HepG2 (cell line): ENCODE measurements around the gene CAB39. TPM values are rescaled to one million over a fixed set of nuclear protein-coding genes. Genes with fewer than 3 reads are reported as not detected.

Experiments
- CENPT ChIP-seq: sonication (generic); formaldehyde crosslinking; IDR thresholded peaks from 2 replicates; pipeline ENCODE4 v1.8.0; 2022; ENCODE audit warnings: low read depth, mild to moderate bottlenecking, moderate library complexity, missing genetic modification reagents
- EHMT2 ChIP-seq: fragments of 200-600 bp; sonication (generic); IDR thresholded peaks from 2 replicates; pipeline ENCODE4 v1.7.0; 2017; ENCODE audit warnings: antibody characterized with exemption, low read depth, low read length, borderline replicate concordance
- ELK4 ChIP-seq: sonication (generic); formaldehyde crosslinking; IDR thresholded peaks from 2 replicates; pipeline ENCODE4 v1.9.0; 2021; ENCODE audit warnings: missing genetic modification reagents, borderline replicate concordance
- FOXA3 ChIP-seq: IDR thresholded peaks from 2 replicates; pipeline ENCODE4 v1.6.1; 2016; ENCODE audit warnings: missing genetic modification reagents, missing compliant biosample characterization
- GLMP ChIP-seq: sonication (generic); formaldehyde crosslinking; IDR thresholded peaks from 2 replicates; pipeline ENCODE4 v1.9.0; 2021; ENCODE audit warnings: missing genetic modification reagents, mild to moderate bottlenecking, borderline replicate concordance
- HMG20B ChIP-seq: conservative IDR thresholded peaks from 2 replicates; pipeline ENCODE4 v1.6.1; 2016; ENCODE audit warnings: missing genetic modification reagents, missing compliant biosample characterization
- JUN ChIP-seq: sonication (generic); formaldehyde crosslinking; IDR thresholded peaks from 2 replicates; pipeline ENCODE4 v1.4.0; 2020; ENCODE audit warnings: mild to moderate bottlenecking, missing genetic modification reagents
- KAT8 ChIP-seq: IDR thresholded peaks from 2 replicates; pipeline ENCODE4 v1.6.1; 2016; ENCODE audit warnings: missing genetic modification reagents, missing compliant biosample characterization
- MEF2D ChIP-seq: sonication (generic); formaldehyde crosslinking; IDR thresholded peaks from 2 replicates; pipeline ENCODE4 v1.5.1; 2020; ENCODE audit warnings: mild to moderate bottlenecking, missing genetic modification reagents
- POLR2AphosphoS5 ChIP-seq: IDR thresholded peaks from 2 replicates; pipeline ENCODE4 v1.6.1; 2012; ENCODE audit warnings: low read depth, low read length
- PRDM4 ChIP-seq: sonication (generic); formaldehyde crosslinking; IDR thresholded peaks from 2 replicates; pipeline ENCODE4 v1.9.0; 2021; ENCODE audit warnings: missing genetic modification reagents, borderline replicate concordance
- PRMT3 ChIP-seq: sonication (generic); formaldehyde crosslinking; IDR thresholded peaks from 2 replicates; pipeline ENCODE4 v1.8.1; 2022; ENCODE audit warnings: low read depth, mild to moderate bottlenecking, moderate library complexity, missing genetic modification reagents, borderline replicate concordance
- RARG ChIP-seq: sonication (generic); formaldehyde crosslinking; IDR thresholded peaks from 2 replicates; pipeline ENCODE4 v1.4.0; 2020; ENCODE audit warnings: low read depth, mild to moderate bottlenecking, missing genetic modification reagents
- SMAD3 ChIP-seq: sonication (generic); formaldehyde crosslinking; IDR thresholded peaks from 2 replicates; pipeline ENCODE4 v1.4.0; 2020; ENCODE audit warnings: missing genetic modification reagents
- SNAI1 ChIP-seq: sonication (generic); formaldehyde crosslinking; IDR thresholded peaks from 2 replicates; pipeline ENCODE4 v1.5.0; 2020; ENCODE audit warnings: mild to moderate bottlenecking, missing genetic modification reagents, borderline replicate concordance
- SOX5 ChIP-seq: IDR thresholded peaks from 2 replicates; pipeline ENCODE4 v1.6.1; 2016; ENCODE audit warnings: borderline replicate concordance
- SSRP1 ChIP-seq: IDR thresholded peaks from 2 replicates; pipeline ENCODE4 v1.6.1; 2016; ENCODE audit warnings: control low read depth
- TARDBP ChIP-seq: sonication (generic); formaldehyde crosslinking; IDR thresholded peaks from 2 replicates; pipeline ENCODE4 v1.8.0; 2022; ENCODE audit warnings: mild to moderate bottlenecking, missing genetic modification reagents
- TGIF2 ChIP-seq: IDR thresholded peaks from 2 replicates; pipeline ENCODE4 v1.6.1; 2016; ENCODE audit warnings: control low read depth, missing compliant biosample characterization
- ZFP62 ChIP-seq: sonication (generic); formaldehyde crosslinking; IDR thresholded peaks from 2 replicates; pipeline ENCODE4 v1.4.0; 2020; ENCODE audit warnings: missing genetic modification reagents
- ZFY ChIP-seq: sonication (generic); formaldehyde crosslinking; IDR thresholded peaks from 2 replicates; pipeline ENCODE4 v1.4.0; 2020; ENCODE audit warnings: missing genetic modification reagents
- ZNF180 ChIP-seq: sonication (generic); formaldehyde crosslinking; IDR thresholded peaks from 2 replicates; pipeline ENCODE4 v1.4.0; 2020; ENCODE audit warnings: low read depth, missing genetic modification reagents, borderline replicate concordance
- ZNF564 ChIP-seq: sonication (generic); formaldehyde crosslinking; IDR thresholded peaks from 2 replicates; pipeline ENCODE4 v1.8.1; 2023; ENCODE audit warnings: mild to moderate bottlenecking, missing genetic modification reagents
- ZXDC ChIP-seq: sonication (generic); formaldehyde crosslinking; IDR thresholded peaks from 2 replicates; pipeline ENCODE4 v1.5.0; 2020; ENCODE audit warnings: mild to moderate bottlenecking, missing genetic modification reagents
- polyA plus RNA-seq, 8 experiments: library from polyadenylated mRNA; depleted of rRNA in 3 of 8; stranded (reverse) in 7 of 8; unstranded in 1 of 8; fragments of >200 nt; fragmentation: Illumina TruSeq in 4 of 8; extraction: Trizol in 4 of 8; gene quantifications; 2 replicates each; pipeline versions ENCODE4 v1.2.1 to v1.2.3, GENCODE V29; 2011 to 2016; ENCODE audit warnings: low read depth in 4 of 8, missing spikeins in 1 of 8, mixed read lengths in 1 of 8; ENCODE audit not compliant: insufficient read depth in 1 of 8
- total RNA-seq, 5 experiments: library from RNA; depleted of rRNA; stranded (reverse); fragments of >200 nt; fragmentation: Illumina TruSeq; extraction: Trizol; gene quantifications; 2 replicates each; pipeline ENCODE4 v1.2.3, GENCODE V29; 2016; ENCODE audit warnings: low read depth in 1 of 5

Gene CAB39
- total and polyA plus RNA-seq, 2 of the 13 experiments (the other 11 are each of a cell fraction or from before 2014, with no cell fraction given) = 19.3 to 45.3 TPM

- TF ChIP-seq ELK4 (no peak), POLR2AphosphoS5 (peak; percentile 82), RARG (no peak), FOXA3 (no peak), SSRP1 (no peak), SMAD3 (CRISPR knock-in tag) (0 out of 2 replicates have a peak, but pooled peaks have one; percentile 41), HMG20B (CRISPR knock-in tag) (no peak), PRDM4 (CRISPR knock-in tag) (no peak), ZFP62 (CRISPR knock-in tag) (no peak), TGIF2 (no peak), JUN (no peak), ZNF180 (CRISPR knock-in tag) (no peak), SOX5 (no peak), SNAI1 (CRISPR knock-in tag) (no peak), ZXDC (CRISPR knock-in tag) (no peak), KAT8 (CRISPR knock-in tag) (peak; percentile 56; the same call in 1 of the 2 replicates), CENPT (no peak), PRMT3 (CRISPR knock-in tag) (no peak), EHMT2 (no peak), MEF2D (CRISPR knock-in tag) (no peak), ZNF564 (CRISPR knock-in tag) (peak; percentile 45; the same call in 1 of the 2 replicates), TARDBP (CRISPR knock-in tag) (no peak), GLMP (CRISPR knock-in tag) (no peak), ZFY (peak; percentile 78)
These were observed 152.1 kb downstream of the CAB39 start, which contains the start of gene ITM2C (continued) for GRCh38 chr2:230864605-230865306.
